Nephron progenitor cell (in vitro differentiated cells): ENCODE results near the gene PTGER3.

Experiments
- DNase-seq: peaks from one replicate; pipeline ENCODE4 v3.0.0; 2021
- H3K27ac Mint-ChIP-seq: 2 replicates; pipeline ENCODE4 v1.8.0; 2021; ENCODE audit warnings: mild to moderate bottlenecking, moderate library complexity, mixed read lengths
- H3K27me3 Mint-ChIP-seq: 2 replicates; pipeline ENCODE4 v1.8.0; 2021; ENCODE audit warnings: mild to moderate bottlenecking, low read depth, mixed read lengths; ENCODE audit not compliant: poor library complexity
- H3K36me3 Mint-ChIP-seq: 2 replicates; pipeline ENCODE4 v1.8.0; 2021; ENCODE audit warnings: low read depth, mixed read lengths
- H3K4me1 Mint-ChIP-seq: 2 replicates; pipeline ENCODE4 v1.8.0; 2021; ENCODE audit warnings: mixed read lengths
- H3K4me3 Mint-ChIP-seq: 2 replicates; pipeline ENCODE4 v1.8.0; 2021; ENCODE audit warnings: mild to moderate bottlenecking, moderate library complexity, mixed read lengths
- H3K9me3 Mint-ChIP-seq: 2 replicates; pipeline ENCODE4 v1.8.0; 2021; ENCODE audit warnings: mild to moderate bottlenecking, moderate library complexity, mixed read lengths
- CTCF ChIP-seq: fragments of 200-600 bp; sonication (generic); IDR thresholded peaks from 2 replicates; pipeline ENCODE4 v1.5.0; 2021; ENCODE audit warnings: antibody characterized with exemption

PTGER3 gene

GRCh38 chr1:71087713-71088112, 40.1 kb upstream of the PTGER3 start:
- DNase-seq, result no peak
- Mint-ChIP-seq H3K4me3 (no peak overlapping the region), H3K9me3 (peaks cover 4% of the 10 kb centered on the region), H3K27me3 (peaks cover 26% of the 10 kb centered on the region), H3K4me1 (no peaks in the 10 kb centered on the region), H3K36me3 (no peaks in the 10 kb centered on the region), H3K27ac (no peak overlapping the region)
- TF ChIP-seq CTCF, result no peak

- Mint-ChIP-seq H3K27me3 (peaks cover 27% of the 10 kb centered on the region), H3K4me1 (peaks cover 1% of the 10 kb centered on the region), H3K9me3 (peaks cover 4% of the 10 kb centered on the region), H3K4me3 (no peak overlapping the region), H3K36me3 (no peaks in the 10 kb centered on the region), H3K27ac (no peak overlapping the region)
- DNase-seq, result no peak
- no peak for TF ChIP-seq CTCF
Measured at GRCh38 chr1:71087060-71087459, 39.4 kb upstream of the PTGER3 start.

GRCh38 chr1:71086331-71086730, 38.7 kb upstream of the PTGER3 start:
- Mint-ChIP-seq H3K36me3 (no peaks in the 10 kb centered on the region), H3K4me3 (no peak overlapping the region), H3K27ac (no peak overlapping the region), H3K4me1 (peaks cover 9% of the 10 kb centered on the region), H3K27me3 (peaks cover 27% of the 10 kb centered on the region), H3K9me3 (peaks cover 4% of the 10 kb centered on the region)
- TF ChIP-seq CTCF, result no peak
- DNase-seq, result no peak

GRCh38 chr1:71083271-71083670, 35.7 kb upstream of the PTGER3 start:
- no peak for TF ChIP-seq CTCF
- H3K36me3 Mint-ChIP-seq, result peaks cover 6% of the 10 kb centered on the region

GRCh38 chr1:71081697-71082080, 34.1 kb upstream of the PTGER3 start:
- peaks cover 4% of the 10 kb centered on the region for H3K9me3 Mint-ChIP-seq
- H3K27ac Mint-ChIP-seq, result peak overlapping the region; percentile 99
- TF ChIP-seq CTCF, result no peak
- H3K4me1 Mint-ChIP-seq, result peaks cover 29% of the 10 kb centered on the region
- peak; percentile 67 for DNase-seq
- H3K27me3 Mint-ChIP-seq, result peaks cover 24% of the 10 kb centered on the region
- H3K36me3 Mint-ChIP-seq, result peaks cover 12% of the 10 kb centered on the region
- H3K4me3 Mint-ChIP-seq, result peak overlapping the region; percentile 96

More at GRCh38 chr1:71083271-71083670, 35.7 kb upstream of the PTGER3 start:
- no peak for DNase-seq
- peaks cover 4% of the 10 kb centered on the region for H3K9me3 Mint-ChIP-seq
- no peak overlapping the region for H3K27ac Mint-ChIP-seq
- no peak overlapping the region for H3K4me3 Mint-ChIP-seq
- H3K4me1 Mint-ChIP-seq, result peaks cover 27% of the 10 kb centered on the region
- H3K27me3 Mint-ChIP-seq, result peaks cover 24% of the 10 kb centered on the region
